A549 (cell line): ENCODE results near the gene ZC3H13. TPM values are rescaled to one million over a fixed set of nuclear protein-coding genes. Genes with fewer than 3 reads are reported as not detected.

Experiments used
- ATAC-seq, 2 experiments: fragments of 200-7000 bp in 1 of 2; fragments of >200 bp in 1 of 2; cut with Nextera tagmentation in 1 of 2; cut with Tn5 transposase in 1 of 2; 3 replicates each; pipeline versions ENCODE4 v1.8.0 to v1.9.1; 2018 to 2020; ENCODE audit warnings: mild to moderate bottlenecking in 1 of 2, moderate library complexity in 1 of 2
- CTCF ChIA-PET: fragments of 300-600 bp; sonication (Branson Sonifier 250); formaldehyde crosslinking; extraction: SDS; loops from one replicate; lab custom pipeline; 2021; ENCODE audit warnings: antibody characterized with exemption, inconsistent platforms; lab: Yijun Ruan, JAX
- POLR2A ChIA-PET: fragments of 350-600 bp; formaldehyde crosslinking; extraction: SDS; loops from one replicate; lab custom pipeline; 2021; ENCODE audit warnings: antibody characterized with exemption, inconsistent platforms; lab: Yijun Ruan, JAX
- DNase-seq, 2 experiments: peaks; one replicate each; pipeline versions ENCODE4 v3.0.0 to v3.0.0-alpha.2; 2011 to 2016; ENCODE audit warnings: low read depth in 1 of 2, low spot score in 1 of 2
- FAIRE-seq: peaks from 2 replicates; lab custom pipeline; 2011; peaks lifted over from hg19 to GRCh38; lab: Jason Lieb, UNC
- H3K27ac ChIP-seq, 2 experiments: fragments of >200 bp; sonication (Bioruptor Twin); formaldehyde crosslinking; 3 replicates each; pipeline ENCODE4 v1.5.1; 2016 to 2017
- H3K4me1 ChIP-seq: fragments of >200 bp; sonication (Bioruptor Twin); formaldehyde crosslinking; 3 replicates; pipeline ENCODE4 v1.6.1; 2016
- H3K4me2 ChIP-seq: fragments of >200 bp; sonication (Bioruptor Twin); formaldehyde crosslinking; 3 replicates; pipeline ENCODE4 v1.6.1; 2016
- H3K4me3 ChIP-seq: fragments of >200 bp; sonication (Bioruptor Twin); formaldehyde crosslinking; 3 replicates; pipeline ENCODE4 v1.5.1; 2016
- H3K9me3 ChIP-seq: fragments of >200 bp; sonication (Bioruptor Twin); formaldehyde crosslinking; 3 replicates; pipeline ENCODE4 v1.6.1; 2016
- BHLHE40 ChIP-seq: IDR thresholded peaks from 2 replicates; pipeline ENCODE4 v1.6.1; 2012; ENCODE audit warnings: low read depth, low read length, inconsistent platforms
- CBX2 ChIP-seq: fragments of 200-600 bp; sonication (generic); IDR thresholded peaks from 2 replicates; pipeline ENCODE4 v1.6.1; 2016; ENCODE audit warnings: low read depth, mild to moderate bottlenecking, borderline replicate concordance
- CHD2 ChIP-seq: fragments of 150-350 bp; IDR thresholded peaks from 2 replicates; pipeline ENCODE4 v1.6.1; 2014; ENCODE audit warnings: low read length; ENCODE audit not compliant: partially characterized antibody
- CHD4 ChIP-seq: fragments of 200-600 bp; sonication (generic); IDR thresholded peaks from 2 replicates; pipeline ENCODE4 v1.6.1; 2016; ENCODE audit warnings: antibody characterized with exemption, mild to moderate bottlenecking, borderline replicate concordance
- EHF ChIP-seq: fragments of 250-450 bp; sonication (Bioruptor Pico); IDR thresholded peaks from 2 replicates; pipeline ENCODE4 v1.5.0; 2020; ENCODE audit warnings: mild to moderate bottlenecking
- EP300 ChIP-seq, 2 experiments: fragments of >200 bp; sonication (Bioruptor Twin); formaldehyde crosslinking; IDR thresholded peaks; 2 replicates in 1 of 2; 3 replicates in 1 of 2; pipeline ENCODE4 v1.6.1; 2016 to 2017
- ESRRA ChIP-seq: fragments of 150-350 bp; IDR thresholded peaks from 2 replicates; pipeline ENCODE4 v1.6.1; 2014; ENCODE audit warnings: mild to moderate bottlenecking, low read length, borderline replicate concordance
- FOSB ChIP-seq: fragments of 250-450 bp; sonication (Bioruptor Pico); IDR thresholded peaks from 2 replicates; pipeline ENCODE4 v1.5.0; 2020; ENCODE audit warnings: mild to moderate bottlenecking, moderate library complexity
- FOSL2 ChIP-seq, 2 experiments: fragments of 450-650 bp in 1 of 2; fragments of >200 bp in 1 of 2; sonication (Bioruptor Twin) in 1 of 2; formaldehyde crosslinking; IDR thresholded peaks; 2 replicates each; pipeline versions ENCODE4 v1.5.0 to v1.6.1; 2016 to 2020; ENCODE audit warnings: mild to moderate bottlenecking in 1 of 2, moderate library complexity in 1 of 2
- FOXS1 ChIP-seq: fragments of 250-450 bp; sonication (Bioruptor Pico); IDR thresholded peaks from 2 replicates; pipeline ENCODE4 v1.5.0; 2020; ENCODE audit warnings: mild to moderate bottlenecking, moderate library complexity
- GATA3 ChIP-seq: IDR thresholded peaks from 2 replicates; pipeline ENCODE4 v1.6.1; 2012; ENCODE audit warnings: borderline replicate concordance
- HDAC2 ChIP-seq: fragments of 200-600 bp; sonication (generic); IDR thresholded peaks from 2 replicates; pipeline ENCODE4 v1.6.1; 2016
- HEYL ChIP-seq: fragments of 250-450 bp; sonication (Bioruptor Pico); IDR thresholded peaks from 2 replicates; pipeline ENCODE4 v1.8.0; 2021; ENCODE audit warnings: mild to moderate bottlenecking, moderate library complexity
- HOXB13 ChIP-seq: fragments of 250-450 bp; sonication (Bioruptor Pico); IDR thresholded peaks from 2 replicates; pipeline ENCODE4 v1.5.0; 2020; ENCODE audit warnings: low read depth, mild to moderate bottlenecking, moderate library complexity
- HOXB5 ChIP-seq: fragments of 250-450 bp; sonication (Bioruptor Pico); IDR thresholded peaks from 2 replicates; pipeline ENCODE4 v1.5.0; 2020; ENCODE audit warnings: mild to moderate bottlenecking, moderate library complexity
- JUNB ChIP-seq: fragments of >200 bp; sonication (Bioruptor Twin); formaldehyde crosslinking; IDR thresholded peaks from 2 replicates; pipeline ENCODE4 v1.6.1; 2016
- KDM1A ChIP-seq: fragments of 200-600 bp; sonication (generic); IDR thresholded peaks from 2 replicates; pipeline ENCODE4 v1.6.1; 2016; ENCODE audit warnings: low read depth, mild to moderate bottlenecking
- KDM5A ChIP-seq: fragments of 200-600 bp; sonication (generic); IDR thresholded peaks from 2 replicates; pipeline ENCODE4 v1.6.1; 2016; ENCODE audit warnings: antibody characterized with exemption, mild to moderate bottlenecking
- MAFK ChIP-seq: fragments of 450-650 bp; IDR thresholded peaks from 2 replicates; pipeline ENCODE4 v1.6.1; 2014; ENCODE audit not compliant: partially characterized antibody
- MAZ ChIP-seq: fragments of 150-350 bp; IDR thresholded peaks from 2 replicates; pipeline ENCODE4 v1.6.1; 2014; ENCODE audit warnings: antibody characterized with exemption, low read depth, low read length, borderline replicate concordance
- NPAS2 ChIP-seq: fragments of 250-450 bp; sonication (Bioruptor Pico); IDR thresholded peaks from 2 replicates; pipeline ENCODE4 v1.8.0; 2022; ENCODE audit warnings: mild to moderate bottlenecking, moderate library complexity, borderline replicate concordance
- NR3C1 ChIP-seq: fragments of >200 bp; sonication (Bioruptor Twin); formaldehyde crosslinking; IDR thresholded peaks from 3 replicates; pipeline ENCODE4 v1.6.1; 2017
- PHF8 ChIP-seq: fragments of 200-600 bp; sonication (generic); IDR thresholded peaks from 2 replicates; pipeline ENCODE4 v1.6.1; 2016; ENCODE audit warnings: low read depth, mild to moderate bottlenecking, antibody characterized with exemption, moderate library complexity, borderline replicate concordance
- POLR2A ChIP-seq: IDR thresholded peaks from 2 replicates; pipeline ENCODE4 v1.6.1; 2012; ENCODE audit warnings: mild to moderate bottlenecking, low read length
- RARB ChIP-seq: fragments of 250-450 bp; sonication (Bioruptor Pico); IDR thresholded peaks from 2 replicates; pipeline ENCODE4 v1.8.0; 2021; ENCODE audit warnings: mild to moderate bottlenecking, moderate library complexity
- RCOR1 ChIP-seq: fragments of 150-350 bp; IDR thresholded peaks from 2 replicates; pipeline ENCODE4 v1.6.1; 2014; ENCODE audit warnings: antibody characterized with exemption, low read length, low read depth
- RFX5 ChIP-seq: fragments of 450-650 bp; IDR thresholded peaks from 2 replicates; pipeline ENCODE4 v1.7.1; 2014; ENCODE audit warnings: antibody characterized with exemption, mild to moderate bottlenecking, moderate library complexity
- RNF2 ChIP-seq: fragments of 200-600 bp; sonication (generic); IDR thresholded peaks from 2 replicates; pipeline ENCODE4 v1.6.1; 2016; ENCODE audit warnings: low read depth, mild to moderate bottlenecking, antibody characterized with exemption, moderate library complexity, borderline replicate concordance
- SREBF2 ChIP-seq: fragments of 450-650 bp; IDR thresholded peaks from 2 replicates; pipeline ENCODE4 v1.6.1; 2014; ENCODE audit warnings: mild to moderate bottlenecking, moderate library complexity
- TP53 ChIP-seq: fragments of 250-450 bp; sonication (Bioruptor Pico); IDR thresholded peaks from 2 replicates; pipeline ENCODE4 v1.5.0; 2021; ENCODE audit warnings: mild to moderate bottlenecking, moderate library complexity
- ZC3H11A ChIP-seq: fragments of 450-650 bp; IDR thresholded peaks from 2 replicates; pipeline ENCODE4 v1.6.1; 2014; ENCODE audit warnings: antibody characterized with exemption, mild to moderate bottlenecking
- WGBS: methylation state at CpG from one replicate; pipeline ENCODE4 v1.1.6; 2017; ENCODE audit errors: missing lambda C conversion rate; 5-methylcytosine and 5-hydroxymethylcytosine counted together
- polyA plus RNA-seq, 4 experiments: library from polyadenylated mRNA; depleted of rRNA in 3 of 4; stranded (reverse); fragments of >200 nt; fragmentation: RNase III in 1 of 4; extraction: RNeasy Plus Mini Kit Qiagen cat#74134 plus additional on column Dnase treatment in 1 of 4; gene quantifications; 2 replicates in 3 of 4; 3 replicates in 1 of 4; pipeline ENCODE4 v1.2.3, GENCODE V29; 2011 to 2017
- TF ChIP-seq, protein P1 (sequence below): IDR thresholded peaks from 2 replicates; pipeline ENCODE4 v1.6.1; 2012
- TF ChIP-seq, protein P2 (sequence below): IDR thresholded peaks from 2 replicates; pipeline ENCODE4 v1.6.1; 2012

The ZC3H13 gene
- polyA plus RNA-seq, 2 of the 4 experiments (the other 2 are of a cell fraction), result 9.5 to 17.5 TPM

DNA sequence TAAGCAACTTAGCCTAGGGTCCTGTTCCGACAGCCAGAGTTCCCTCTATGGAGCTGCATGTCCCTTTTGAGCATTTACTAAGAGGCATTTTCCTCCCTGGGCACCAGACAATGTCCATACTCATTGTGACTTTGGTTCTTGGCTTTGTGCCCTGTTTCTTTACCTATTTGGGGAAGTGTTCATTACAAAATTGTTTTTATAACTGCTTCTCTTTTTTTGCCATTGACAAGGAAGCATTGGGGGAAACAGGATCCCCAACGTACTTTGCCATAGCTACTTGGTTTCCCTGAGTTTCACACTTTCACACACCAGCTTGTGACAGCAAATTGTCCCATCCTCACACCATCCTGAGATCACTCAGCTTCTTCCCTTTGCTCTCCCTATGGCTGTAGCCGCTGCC, 119.9 kb downstream of the ZC3H13 start:
- FAIRE-seq, result no peak
- POLR2A ChIA-PET, result no interaction called here
- Histone ChIP-seq H3K27ac (no peak overlapping the region), H3K4me1 (no peaks in the 10 kb centered on the region), H3K4me3 (no peak overlapping the region), H3K9me3 (no peaks in the 10 kb centered on the region), H3K4me2 (no peak overlapping the region)
- TF ChIP-seq FOSB (CRISPR knock-in tag) (no peak), PHF8 (no peak), HOXB13 (CRISPR knock-in tag) (no peak), EP300 (IDR thresholded peaks at IDR 0.05) (no peak), NR3C1 (no peak), GATA3 (no peak), MAFK (no peak), RFX5 (no peak), KDM5A (no peak), KDM1A (no peak), ESRRA (no peak), RCOR1 (no peak)
- DNase-seq, result no peak
- 38% methylated on average over 3 of the region's 3 CpGs for whole genome bisulfite sequencing
- ATAC-seq, result no peak
- CTCF ChIA-PET, result interaction anchor here (0.9 kb wide), 1 partner anchor 309 kb away, joined by 3 read pairs; no protein-coding TSS in a partner anchor

DNA sequence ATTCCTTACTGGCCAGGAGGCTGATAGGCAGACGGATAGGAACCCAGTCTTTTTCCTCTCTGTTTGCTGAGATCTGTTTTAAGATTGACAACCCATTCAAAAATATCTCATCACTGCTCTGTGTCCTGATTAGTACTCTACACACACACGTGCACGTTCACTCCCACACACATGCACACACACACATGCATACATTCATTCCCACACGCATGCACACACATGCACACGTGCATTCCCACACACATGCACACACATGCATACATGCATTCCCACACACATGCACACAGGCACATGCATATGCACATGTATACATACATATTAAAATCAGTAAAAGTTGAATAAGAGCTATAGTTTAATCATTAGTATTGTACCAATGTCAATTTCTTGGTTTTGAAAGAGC, 120.4 kb downstream of the ZC3H13 start:
- H3K9me3 ChIP-seq, result no peaks in the 10 kb centered on the region
- ATAC-seq (no peak), FAIRE-seq (no peak), DNase-seq (no peak)
- TF ChIP-seq RNF2, result no peak
- TF ChIP-seq, protein P1, sequence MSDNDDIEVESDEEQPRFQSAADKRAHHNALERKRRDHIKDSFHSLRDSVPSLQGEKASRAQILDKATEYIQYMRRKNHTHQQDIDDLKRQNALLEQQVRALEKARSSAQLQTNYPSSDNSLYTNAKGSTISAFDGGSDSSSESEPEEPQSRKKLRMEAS, result no peak
- no peak for TF ChIP-seq HDAC2
- no peak for TF ChIP-seq NPAS2 (CRISPR knock-in tag)
- TF ChIP-seq SREBF2, result no peak
- no peak for TF ChIP-seq EHF (CRISPR knock-in tag)
- TF ChIP-seq BHLHE40, result no peak
- TF ChIP-seq KDM1A, result no peak
- no peak for TF ChIP-seq CBX2
- TF ChIP-seq MAZ, result no peak
- no peak for TF ChIP-seq HOXB5
- TF ChIP-seq POLR2A, result no peak
- WGBS, result 34% methylated on average over 5 of the region's 5 CpGs
- H3K4me2 ChIP-seq, result no peak overlapping the region
- H3K27ac ChIP-seq, result no peak overlapping the region
- no peak overlapping the region for H3K4me3 ChIP-seq
- CTCF ChIA-PET, result no interaction called here
- POLR2A ChIA-PET, result no interaction called here
- no peaks in the 10 kb centered on the region for H3K4me1 ChIP-seq

DNA sequence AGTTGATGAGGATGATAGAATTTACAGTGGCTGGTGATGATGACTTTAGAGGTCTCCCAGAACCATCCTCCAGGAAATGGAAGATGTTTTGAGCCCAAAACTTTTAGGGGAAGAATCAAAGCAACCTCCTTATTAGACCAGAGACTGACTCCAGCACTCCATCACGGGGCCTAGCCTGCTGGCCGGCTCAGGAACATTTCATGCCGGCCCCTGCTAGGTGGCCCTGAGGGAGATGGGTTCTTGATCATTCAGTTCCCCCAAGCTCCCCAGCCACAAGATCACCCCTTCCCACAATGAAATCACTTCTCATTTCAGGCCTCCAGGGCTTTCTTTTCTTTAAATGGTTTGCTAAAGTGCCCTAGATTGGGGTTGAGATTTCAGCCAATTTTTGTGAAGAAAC, 121.3 kb downstream of the ZC3H13 start:
- ATAC-seq, result no peak
- CTCF ChIA-PET, result no interaction called here

More for the DNA sequence above, 121.3 kb downstream of the ZC3H13 start:
- no peak for FAIRE-seq
- POLR2A ChIA-PET, result no interaction called here
- TF ChIP-seq NPAS2 (CRISPR knock-in tag) (no peak), POLR2A (no peak), CHD2 (no peak), ZC3H11A (no peak), JUNB (no peak), RCOR1 (no peak), CHD4 (no peak), FOSL2 (IDR thresholded peaks at IDR 0.05) (no peak), FOSL2 (CRISPR knock-in tag; IDR thresholded peaks at IDR 0.05) (no peak), FOXS1 (CRISPR knock-in tag) (no peak), RARB (no peak), HEYL (CRISPR knock-in tag) (no peak), MAFK (no peak), TP53 (no peak)
- TF ChIP-seq, protein P2, sequence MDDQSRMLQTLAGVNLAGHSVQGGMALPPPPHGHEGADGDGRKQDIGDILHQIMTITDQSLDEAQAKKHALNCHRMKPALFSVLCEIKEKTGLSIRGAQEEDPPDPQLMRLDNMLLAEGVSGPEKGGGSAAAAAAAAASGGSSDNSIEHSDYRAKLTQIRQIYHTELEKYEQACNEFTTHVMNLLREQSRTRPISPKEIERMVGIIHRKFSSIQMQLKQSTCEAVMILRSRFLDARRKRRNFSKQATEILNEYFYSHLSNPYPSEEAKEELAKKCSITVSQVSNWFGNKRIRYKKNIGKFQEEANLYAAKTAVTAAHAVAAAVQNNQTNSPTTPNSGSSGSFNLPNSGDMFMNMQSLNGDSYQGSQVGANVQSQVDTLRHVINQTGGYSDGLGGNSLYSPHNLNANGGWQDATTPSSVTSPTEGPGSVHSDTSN, result no peak
- H3K9me3 ChIP-seq, result no peaks in the 10 kb centered on the region
- H3K4me3 ChIP-seq, result no peak overlapping the region
- H3K4me1 ChIP-seq, result no peaks in the 10 kb centered on the region
- H3K4me2 ChIP-seq, result no peak overlapping the region
- DNase-seq, result no peak
- WGBS, result 59% methylated on average over 3 of the region's 3 CpGs
- H3K27ac ChIP-seq, result no peak overlapping the region
